GM21786 (cell line): ENCODE results near the gene KCNIP4.

Experiments
- ATAC-seq: cut with Tn5 transposase; IDR thresholded peaks from one replicate; pipeline ENCODE4 v1.9.1; 2021; ENCODE audit not compliant: unreplicated experiment

The KCNIP4 gene

GRCh38 chr4:21856301-21856700, 92.3 kb downstream of the KCNIP4 start:
- ATAC-seq = no peak

- ATAC-seq = no peak
These were observed 99.5 kb downstream of the KCNIP4 start for GRCh38 chr4:21849077-21849476.

- ATAC-seq = no peak
These were observed 100.6 kb downstream of the KCNIP4 start for GRCh38 chr4:21848021-21848420.

- no peak for ATAC-seq
These were observed 102.9 kb downstream of the KCNIP4 start for GRCh38 chr4:21845663-21846062.

DNA sequence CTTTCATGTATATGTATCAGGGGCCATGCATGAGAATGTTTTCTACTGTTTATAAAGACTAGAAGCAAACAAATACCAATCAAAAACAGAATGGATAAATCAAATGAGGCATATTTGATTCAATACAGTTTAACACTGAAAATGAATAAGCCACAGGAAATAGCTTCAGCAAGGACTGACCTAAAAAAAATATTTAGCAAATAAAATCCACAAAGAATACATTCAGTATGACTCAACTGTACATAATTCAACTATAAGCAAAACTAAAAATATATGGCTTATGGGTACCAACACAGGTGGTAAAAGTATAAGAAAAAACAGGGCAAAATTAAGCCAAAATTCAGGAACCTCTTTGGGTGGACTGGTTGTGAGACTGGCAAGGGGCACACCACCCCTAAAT, 112.9 kb downstream of the KCNIP4 start:
- no peak for ATAC-seq

DNA sequence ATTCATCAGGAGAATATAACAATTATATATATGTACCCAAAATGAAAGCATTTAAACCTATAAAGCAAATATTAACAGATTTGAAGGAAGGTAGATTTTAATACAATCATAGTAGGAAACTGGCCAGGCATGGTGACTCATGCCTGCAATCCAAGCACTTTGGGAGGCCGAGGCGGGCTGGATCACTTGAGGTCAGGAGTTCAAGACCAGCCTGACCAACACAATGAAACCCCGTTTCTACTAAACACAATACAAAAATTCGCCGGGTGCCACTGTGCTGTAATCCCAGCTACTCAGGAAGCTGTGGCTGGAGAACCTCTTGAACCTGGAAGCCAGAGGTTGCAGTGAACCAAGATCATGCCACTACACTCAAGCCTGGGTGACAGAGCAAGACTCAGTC, 118.3 kb downstream of the KCNIP4 start:
- ATAC-seq = no peak

- ATAC-seq = no peak
These were observed 121.0 kb downstream of the KCNIP4 start for GRCh38 chr4:21827575-21827974.

GRCh38 chr4:21826071-21826470, 122.5 kb downstream of the KCNIP4 start:
- ATAC-seq = no peak

DNA sequence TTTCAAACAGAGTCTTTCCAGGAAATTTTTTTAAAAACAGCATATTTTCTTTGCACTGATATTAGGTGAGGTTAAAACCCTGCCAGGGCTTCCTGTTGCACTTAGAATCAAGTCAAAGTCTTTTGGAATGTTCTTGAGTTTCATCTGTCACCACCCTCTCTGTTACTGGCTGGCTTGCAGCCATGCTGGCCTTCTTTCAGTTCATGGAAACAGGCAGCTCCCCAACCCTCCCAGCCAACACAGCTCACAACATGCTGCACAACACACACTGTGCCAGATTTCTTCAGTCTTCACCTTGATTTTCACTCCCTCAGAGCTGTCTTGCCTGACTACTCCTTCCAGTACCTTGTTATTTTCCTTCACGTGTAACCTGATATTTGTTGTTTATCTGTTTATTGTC, 129.5 kb downstream of the KCNIP4 start:
- ATAC-seq = no peak

GRCh38 chr4:21815651-21816377, 132.8 kb downstream of the KCNIP4 start:
- ATAC-seq = no peak

- ATAC-seq = no peak
These were observed 137.0 kb downstream of the KCNIP4 start for GRCh38 chr4:21811565-21811964.

GRCh38 chr4:21806991-21807390, 141.6 kb downstream of the KCNIP4 start:
- no peak for ATAC-seq

DNA sequence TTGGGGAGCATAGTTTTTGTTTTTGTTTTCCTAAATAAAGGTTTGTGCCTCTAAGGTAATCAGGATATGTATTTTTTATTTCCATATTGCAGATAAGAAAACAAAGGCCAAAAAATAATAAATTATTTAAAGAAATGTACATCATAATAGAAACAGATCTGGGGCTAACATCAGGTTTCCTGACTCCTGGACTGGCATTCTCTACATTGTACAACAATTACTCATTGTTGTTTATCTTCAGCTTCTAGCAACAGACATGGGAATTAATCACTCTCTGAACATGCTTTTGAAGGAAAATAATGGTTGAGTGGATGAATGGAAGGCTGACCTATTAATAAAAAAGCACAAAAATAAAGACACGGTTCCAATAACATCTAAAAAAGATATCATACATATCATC, 146.2 kb downstream of the KCNIP4 start:
- ATAC-seq = no peak

GRCh38 chr4:21801661-21802385, 146.7 kb downstream of the KCNIP4 start:
- no peak for ATAC-seq

GRCh38 chr4:21795091-21795490, 153.5 kb downstream of the KCNIP4 start:
- ATAC-seq = no peak

- no peak for ATAC-seq
These were observed 155.8 kb downstream of the KCNIP4 start for GRCh38 chr4:21792736-21793135.

DNA sequence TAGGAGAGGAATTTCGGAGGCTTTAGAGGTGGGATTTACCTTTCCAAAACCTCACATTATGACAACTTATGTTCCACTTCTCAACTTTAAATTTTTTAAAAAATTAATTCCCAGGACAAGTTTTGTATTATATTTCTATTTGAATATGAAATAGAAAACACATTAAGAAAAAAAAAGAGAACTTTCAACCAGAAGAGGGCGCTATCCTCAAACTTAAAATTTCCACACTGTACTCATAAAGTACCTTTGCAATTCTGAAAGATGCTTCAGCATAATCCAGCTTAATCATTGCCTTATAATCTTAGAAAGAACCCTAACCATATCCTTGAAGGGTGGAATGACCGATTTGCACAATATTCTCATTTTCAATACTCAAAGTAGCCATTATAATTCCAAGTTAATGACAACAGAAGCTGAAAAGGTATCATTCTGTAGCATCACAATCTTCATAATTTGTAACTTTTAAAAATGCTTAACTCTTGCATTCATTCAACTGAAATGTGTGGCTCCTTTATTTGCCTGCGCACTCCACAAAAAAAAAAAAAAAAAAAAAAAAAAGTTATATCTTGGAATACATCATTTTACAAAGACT, 158.0 kb downstream of the KCNIP4 start:
- ATAC-seq = no peak

DNA sequence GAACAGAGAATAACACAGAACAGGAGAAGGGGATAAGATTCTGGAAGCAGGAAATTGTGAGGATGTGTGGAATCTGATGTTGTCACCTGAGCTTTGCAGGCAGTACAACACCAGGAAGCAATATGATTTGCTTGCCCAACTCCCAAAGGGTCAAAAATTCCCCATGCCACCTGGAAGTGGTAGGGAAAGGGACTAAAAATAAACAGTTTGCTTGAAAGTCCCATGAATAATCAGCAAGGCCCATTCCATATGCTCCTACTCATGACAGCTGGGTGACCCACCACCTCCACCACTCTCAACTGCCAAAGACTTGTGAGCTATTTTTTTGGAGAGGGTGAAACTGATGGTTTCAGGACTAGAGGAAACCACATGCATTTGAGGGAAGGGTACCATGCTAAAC, 168.4 kb downstream of the KCNIP4 start:
- ATAC-seq = no peak

DNA sequence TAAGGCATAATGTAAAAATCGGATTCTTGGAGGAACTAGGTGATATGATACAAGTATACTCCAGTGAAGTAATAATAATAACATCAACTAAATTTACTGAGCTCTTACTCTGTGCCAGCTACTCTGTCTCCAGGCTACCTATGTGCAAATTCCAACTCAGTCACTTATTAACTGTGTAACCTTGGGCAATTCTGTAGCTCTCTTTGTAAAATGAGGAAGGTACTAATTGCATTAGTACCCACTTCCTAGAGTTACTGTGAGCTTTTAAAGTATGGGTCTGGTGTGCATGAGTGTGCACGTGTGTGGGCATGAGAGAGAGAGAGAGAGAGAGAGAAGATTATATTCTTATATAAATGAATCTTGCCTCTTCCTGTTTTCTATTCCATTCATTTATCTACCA, 169.9 kb downstream of the KCNIP4 start:
- ATAC-seq = no peak

DNA sequence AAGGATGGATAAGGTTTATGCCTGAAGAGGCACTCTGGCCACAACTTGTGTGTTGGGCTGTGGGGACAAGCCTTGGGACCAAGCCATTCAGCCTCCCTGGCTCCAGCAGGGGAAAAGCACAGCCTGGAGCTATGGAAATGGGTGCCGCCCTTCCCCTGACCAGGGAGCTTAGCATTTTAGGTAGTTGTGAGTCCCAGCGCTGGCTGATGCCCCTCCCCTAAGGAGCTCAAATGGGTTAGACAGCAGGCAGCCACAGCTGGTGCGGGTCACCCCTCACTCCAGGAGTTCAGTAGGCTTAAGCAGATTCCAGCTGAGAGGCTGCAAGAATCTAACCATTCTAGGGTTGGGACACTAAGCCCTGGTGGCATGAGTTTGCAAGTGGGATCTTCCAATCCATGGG, 172.9 kb downstream of the KCNIP4 start:
- ATAC-seq = no peak

DNA sequence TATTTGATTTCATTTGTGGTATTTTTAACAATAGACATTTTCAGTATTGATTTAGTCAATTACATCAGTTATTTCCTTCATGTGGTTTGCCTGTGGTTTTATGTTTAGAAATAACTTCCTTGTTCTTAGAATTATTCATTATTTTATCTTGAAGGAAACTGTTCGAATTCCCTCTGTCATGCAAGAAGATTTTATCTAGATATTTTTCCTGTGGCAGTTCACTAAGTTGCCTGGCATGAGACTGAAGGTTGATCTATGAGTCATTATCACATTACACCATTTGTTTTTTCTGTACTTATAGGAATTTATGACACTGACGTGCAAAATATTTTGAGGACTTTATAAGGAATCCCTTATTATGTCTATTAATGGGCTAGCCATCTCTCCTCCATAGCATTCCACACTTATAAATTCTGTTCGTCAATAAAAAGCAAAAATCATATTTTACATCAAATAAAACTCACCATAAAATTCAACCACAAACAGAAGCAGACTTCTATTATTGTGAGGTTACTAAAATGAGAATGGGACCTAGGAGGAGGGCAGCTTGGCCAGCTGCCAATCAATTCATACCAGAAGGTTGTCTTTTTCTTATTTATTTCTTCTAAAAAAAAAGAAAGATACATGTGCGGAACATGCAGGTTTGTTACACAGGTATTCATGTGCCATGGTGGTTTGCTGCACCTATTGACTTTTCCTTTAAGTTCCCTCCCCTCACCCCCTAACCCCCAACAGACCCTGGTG, 179.0 kb downstream of the KCNIP4 start:
- ATAC-seq = no peak
